Measurements from ENCODE around the gene ATP5MK. TPM values are rescaled to one million over a fixed set of nuclear protein-coding genes. Genes with fewer than 3 reads are reported as not detected.

ATP5MK gene
- polyA plus RNA-seq, 1 experiment: 170 TPM

DNA sequence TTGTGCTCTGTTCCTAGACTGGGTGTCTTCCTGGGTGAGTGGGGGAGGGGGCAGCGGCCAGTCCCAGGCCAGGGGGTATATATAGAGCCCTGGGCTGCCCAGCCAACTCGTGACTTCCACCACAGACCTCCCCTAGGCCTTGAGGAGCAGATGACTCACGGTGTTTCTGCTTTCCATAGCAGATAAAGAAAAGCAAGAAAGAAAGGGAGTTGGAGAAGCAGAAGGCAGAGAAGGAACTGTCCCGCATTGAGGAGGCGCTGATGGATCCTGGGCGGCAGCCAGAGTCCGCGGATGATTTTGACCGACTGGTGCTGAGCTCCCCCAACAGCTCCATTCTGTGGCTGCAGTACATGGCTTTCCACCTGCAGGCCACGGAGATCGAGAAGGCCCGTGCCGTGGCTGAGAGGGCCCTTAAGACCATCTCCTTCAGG is 45.8 kb upstream of the ATP5MK start:
- Histone ChIP-seq H3K36me3 (ENCODE audit: control insufficient read depth, insufficient read depth, low read length) (peaks cover 54% of the 10 kb centered on the region), H3K4me3 (ENCODE audit: low read depth, low read length) (no peak overlapping the region), H3K27me3 (ENCODE audit: control insufficient read depth, insufficient read depth, low read length) (no peaks in the 10 kb centered on the region)
- TF ChIP-seq, protein P1, sequence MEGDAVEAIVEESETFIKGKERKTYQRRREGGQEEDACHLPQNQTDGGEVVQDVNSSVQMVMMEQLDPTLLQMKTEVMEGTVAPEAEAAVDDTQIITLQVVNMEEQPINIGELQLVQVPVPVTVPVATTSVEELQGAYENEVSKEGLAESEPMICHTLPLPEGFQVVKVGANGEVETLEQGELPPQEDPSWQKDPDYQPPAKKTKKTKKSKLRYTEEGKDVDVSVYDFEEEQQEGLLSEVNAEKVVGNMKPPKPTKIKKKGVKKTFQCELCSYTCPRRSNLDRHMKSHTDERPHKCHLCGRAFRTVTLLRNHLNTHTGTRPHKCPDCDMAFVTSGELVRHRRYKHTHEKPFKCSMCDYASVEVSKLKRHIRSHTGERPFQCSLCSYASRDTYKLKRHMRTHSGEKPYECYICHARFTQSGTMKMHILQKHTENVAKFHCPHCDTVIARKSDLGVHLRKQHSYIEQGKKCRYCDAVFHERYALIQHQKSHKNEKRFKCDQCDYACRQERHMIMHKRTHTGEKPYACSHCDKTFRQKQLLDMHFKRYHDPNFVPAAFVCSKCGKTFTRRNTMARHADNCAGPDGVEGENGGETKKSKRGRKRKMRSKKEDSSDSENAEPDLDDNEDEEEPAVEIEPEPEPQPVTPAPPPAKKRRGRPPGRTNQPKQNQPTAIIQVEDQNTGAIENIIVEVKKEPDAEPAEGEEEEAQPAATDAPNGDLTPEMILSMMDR (IDR thresholded peaks at IDR 0.05; ENCODE audit: insufficient read depth, low read depth, low read length): no peak
- no peak for DNase-seq (ENCODE audit: low read depth)
- ChIA-PET POLR2A (no interaction called here), CTCF (interaction anchor here (0.7 to 0.8 kb wide), 2 partner anchors 25 to 151 kb away, joined by 3 read pairs; no protein-coding TSS in a partner anchor)

DNA sequence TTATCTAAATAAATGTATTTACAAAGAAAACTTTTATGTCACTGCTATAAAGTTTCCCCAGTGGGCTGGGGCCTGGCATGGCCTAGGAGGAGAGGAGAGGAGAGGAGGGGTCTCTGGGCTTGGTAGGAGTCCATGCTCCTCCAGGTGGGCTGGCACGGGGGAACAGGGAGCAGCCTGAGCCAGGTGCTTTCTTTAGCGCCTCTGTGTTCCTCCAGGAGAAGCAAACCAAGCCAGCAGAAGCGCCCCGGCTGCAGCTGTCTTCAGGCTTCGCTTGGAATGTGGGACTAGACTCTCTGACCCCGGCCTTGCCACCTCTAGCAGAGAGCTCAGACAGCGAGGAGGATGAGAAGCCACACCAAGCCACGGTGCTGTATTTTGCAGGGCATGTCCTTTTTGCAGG is 45.3 kb upstream of the ATP5MK start:
- Histone ChIP-seq H3K4me3 (ENCODE audit: low read depth, low read length) (no peak overlapping the region), H3K27me3 (ENCODE audit: control insufficient read depth, insufficient read depth, low read length) (no peaks in the 10 kb centered on the region), H3K36me3 (ENCODE audit: control insufficient read depth, insufficient read depth, low read length) (peaks cover 56% of the 10 kb centered on the region)
- DNase-seq (ENCODE audit: low read depth): no peak
- TF ChIP-seq, protein P1 (IDR thresholded peaks at IDR 0.05; ENCODE audit: insufficient read depth, low read depth, low read length): no peak
- ChIA-PET POLR2A (no interaction called here), CTCF (no interaction called here)

DNA sequence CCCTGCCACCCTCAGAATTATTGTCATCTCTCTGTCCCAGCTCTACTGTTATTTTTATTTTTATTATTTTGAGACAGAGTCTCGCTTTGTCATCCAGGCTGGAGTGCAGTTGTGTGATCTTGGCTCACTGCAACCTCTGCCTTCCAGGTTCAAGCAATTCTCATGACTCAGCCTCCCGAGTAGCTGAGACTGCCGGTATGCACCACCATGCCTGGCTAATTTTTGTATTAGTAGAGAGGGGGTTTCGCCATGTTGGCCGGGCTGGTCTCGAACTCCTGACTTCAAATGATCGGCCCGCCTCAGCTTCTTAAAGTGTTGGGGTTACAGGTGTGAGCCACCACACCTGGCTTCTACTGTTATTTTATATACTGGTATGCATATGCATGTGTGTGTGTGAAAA is 44.9 kb upstream of the ATP5MK start:
- Histone ChIP-seq H3K4me3 (ENCODE audit: low read depth, low read length) (no peak overlapping the region), H3K36me3 (ENCODE audit: control insufficient read depth, insufficient read depth, low read length) (peaks cover 56% of the 10 kb centered on the region), H3K27me3 (ENCODE audit: control insufficient read depth, insufficient read depth, low read length) (no peaks in the 10 kb centered on the region)
- TF ChIP-seq, protein P1 (IDR thresholded peaks at IDR 0.05; ENCODE audit: insufficient read depth, low read depth, low read length): no peak
- ChIA-PET CTCF (no interaction called here), POLR2A (no interaction called here)
- DNase-seq (ENCODE audit: low read depth): no peak

DNA sequence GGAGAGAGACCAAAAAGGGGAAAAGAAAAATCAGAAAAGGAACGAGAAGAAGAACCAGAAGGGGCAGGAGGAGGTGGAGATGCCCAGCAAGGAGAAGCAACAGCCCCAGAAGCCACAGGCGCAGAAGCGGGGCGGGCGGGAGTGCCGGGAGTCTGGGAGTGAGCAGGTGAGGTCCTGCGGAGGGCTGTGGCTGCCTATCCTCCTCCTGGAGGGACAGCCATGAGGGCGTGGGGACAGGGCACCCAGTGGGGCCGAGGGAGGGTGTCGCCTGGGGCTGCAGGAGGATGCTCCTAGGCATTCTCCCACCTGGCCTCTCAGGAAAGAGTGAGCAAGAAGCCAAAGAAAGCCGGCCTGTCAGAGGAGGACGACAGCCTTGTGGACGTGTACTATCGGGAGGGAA is 44.1 kb upstream of the ATP5MK start:
- POLR2A ChIA-PET: no interaction called here
- H3K4me3 ChIP-seq (ENCODE audit: low read depth, low read length): no peak overlapping the region
- no peak for DNase-seq (ENCODE audit: low read depth)
- H3K27me3 ChIP-seq (ENCODE audit: control insufficient read depth, insufficient read depth, low read length): no peaks in the 10 kb centered on the region
- TF ChIP-seq, protein P1 (IDR thresholded peaks at IDR 0.05; ENCODE audit: insufficient read depth, low read depth, low read length): no peak
- peaks cover 51% of the 10 kb centered on the region for H3K36me3 ChIP-seq (ENCODE audit: control insufficient read depth, insufficient read depth, low read length)
- CTCF ChIA-PET: no interaction called here

DNA sequence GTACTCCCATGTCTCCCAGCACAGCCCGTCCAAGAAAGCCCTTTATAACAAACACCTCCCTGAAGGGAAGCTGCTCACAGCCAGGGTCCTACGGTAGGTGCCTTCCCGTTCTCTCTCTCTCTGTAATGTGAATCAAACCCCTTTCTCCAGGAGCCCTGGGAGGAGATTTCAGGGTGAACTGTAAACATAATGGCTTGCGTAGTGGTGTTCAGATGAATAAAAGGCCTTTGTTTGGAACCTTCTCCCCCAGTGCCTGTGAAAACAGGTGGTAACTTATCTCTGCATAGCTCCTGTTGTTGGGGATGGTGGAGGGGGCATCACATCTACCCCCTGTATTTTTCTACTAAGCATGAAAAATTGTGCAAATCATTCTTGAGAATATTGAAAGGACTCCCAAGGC is 43.5 kb upstream of the ATP5MK start:
- TF ChIP-seq, protein P1 (IDR thresholded peaks at IDR 0.05; ENCODE audit: insufficient read depth, low read depth, low read length): no peak
- ChIA-PET POLR2A (no interaction called here), CTCF (no interaction called here)
- Histone ChIP-seq H3K4me3 (ENCODE audit: low read depth, low read length) (no peak overlapping the region), H3K36me3 (ENCODE audit: control insufficient read depth, insufficient read depth, low read length) (peaks cover 48% of the 10 kb centered on the region), H3K27me3 (ENCODE audit: control insufficient read depth, insufficient read depth, low read length) (no peaks in the 10 kb centered on the region)
- no peak for DNase-seq (ENCODE audit: low read depth)

Measured in BJ (cell line).